ENCODE data around the gene NDUFV2. TPM values are rescaled to one million over a fixed set of nuclear protein-coding genes. Genes with fewer than 3 reads are reported as not detected.
"Not testable (repeated sequence)": the region's sequence is repeated elsewhere in the genome, so short reads cannot be mapped to it uniquely, and the experiment has no call there.

The NDUFV2 gene
- total RNA-seq, 4 donors from 2014 or later = 251 to 386 (median 277) TPM

DNA sequence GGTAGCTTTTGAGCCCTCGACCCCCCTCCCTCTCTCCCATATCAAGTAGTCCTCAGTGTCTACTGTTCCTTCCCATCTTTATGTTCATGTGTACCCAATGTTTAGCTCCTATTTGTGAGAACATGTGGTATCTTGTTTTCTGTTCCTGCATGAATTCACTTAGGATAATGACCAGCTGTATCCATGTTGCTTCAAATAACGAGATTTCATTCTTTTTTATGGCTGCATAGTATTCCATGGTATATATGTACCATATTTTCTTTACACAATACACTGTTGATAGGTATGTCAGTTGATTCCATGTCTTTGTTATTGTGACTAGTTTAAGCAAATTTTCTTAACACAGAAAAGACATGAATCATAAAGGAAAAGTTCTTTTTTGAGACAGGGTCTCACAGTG is 16.5 kb upstream of the NDUFV2 start:
- Histone ChIP-seq H3K36me3 (no peaks in the 10 kb centered on the region), H3K9me3 (no peaks in the 10 kb centered on the region), H3K4me1 (no peaks in the 10 kb centered on the region), H3K27ac (no peak overlapping the region), H3K27me3 (no peaks in the 10 kb centered on the region), H3K4me3 (no peak overlapping the region)
- ATAC-seq = no peak
- no peak for DNase-seq
- intact Hi-C loops (cut with DNase I; ENCODE audit: low total_unique reads) (no loop called here), in situ Hi-C loops (cut with MboI; ENCODE audit: low sequenced_read_pairs in 4 of 4) (no loop called here)
- TF ChIP-seq, protein P1, sequence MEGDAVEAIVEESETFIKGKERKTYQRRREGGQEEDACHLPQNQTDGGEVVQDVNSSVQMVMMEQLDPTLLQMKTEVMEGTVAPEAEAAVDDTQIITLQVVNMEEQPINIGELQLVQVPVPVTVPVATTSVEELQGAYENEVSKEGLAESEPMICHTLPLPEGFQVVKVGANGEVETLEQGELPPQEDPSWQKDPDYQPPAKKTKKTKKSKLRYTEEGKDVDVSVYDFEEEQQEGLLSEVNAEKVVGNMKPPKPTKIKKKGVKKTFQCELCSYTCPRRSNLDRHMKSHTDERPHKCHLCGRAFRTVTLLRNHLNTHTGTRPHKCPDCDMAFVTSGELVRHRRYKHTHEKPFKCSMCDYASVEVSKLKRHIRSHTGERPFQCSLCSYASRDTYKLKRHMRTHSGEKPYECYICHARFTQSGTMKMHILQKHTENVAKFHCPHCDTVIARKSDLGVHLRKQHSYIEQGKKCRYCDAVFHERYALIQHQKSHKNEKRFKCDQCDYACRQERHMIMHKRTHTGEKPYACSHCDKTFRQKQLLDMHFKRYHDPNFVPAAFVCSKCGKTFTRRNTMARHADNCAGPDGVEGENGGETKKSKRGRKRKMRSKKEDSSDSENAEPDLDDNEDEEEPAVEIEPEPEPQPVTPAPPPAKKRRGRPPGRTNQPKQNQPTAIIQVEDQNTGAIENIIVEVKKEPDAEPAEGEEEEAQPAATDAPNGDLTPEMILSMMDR (IDR thresholded peaks at IDR 0.05 in 4 of 5, conservative IDR thresholded peaks at IDR 0.05 in 1 of 5) = no peak

DNA sequence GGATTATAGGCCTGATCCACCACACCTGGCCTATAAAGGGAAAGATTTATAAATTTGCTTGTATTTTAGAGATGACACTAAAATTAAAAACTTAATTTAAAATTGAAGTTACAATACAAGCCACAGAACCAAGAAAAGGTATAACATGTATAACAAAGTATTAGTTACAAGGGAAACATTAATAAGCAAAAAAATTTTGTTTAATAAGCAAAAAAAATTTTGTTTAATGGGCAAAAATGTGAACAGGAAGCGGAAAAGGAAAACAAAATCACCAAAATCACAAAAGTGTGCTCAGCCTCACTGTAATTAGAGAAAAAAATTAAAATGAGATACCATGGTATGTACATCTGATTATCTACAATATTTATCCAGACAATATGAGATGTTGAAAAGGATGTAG is 15.9 kb upstream of the NDUFV2 start:
- no peak for ATAC-seq
- in situ Hi-C loops (cut with MboI; ENCODE audit: low sequenced_read_pairs in 4 of 4) (no loop called here), intact Hi-C loops (cut with DNase I; ENCODE audit: low total_unique reads) (no loop called here)
- Histone ChIP-seq H3K27ac (no peak overlapping the region), H3K36me3 (no peaks in the 10 kb centered on the region), H3K27me3 (no peaks in the 10 kb centered on the region), H3K9me3 (no peaks in the 10 kb centered on the region), H3K4me3 (no peak overlapping the region), H3K4me1 (no peaks in the 10 kb centered on the region)
- TF ChIP-seq POLR2A (IDR thresholded peaks at IDR 0.05) = no peak
- TF ChIP-seq, protein P1 (IDR thresholded peaks at IDR 0.05 in 4 of 5, conservative IDR thresholded peaks at IDR 0.05 in 1 of 5) = no peak
- DNase-seq = no peak

DNA sequence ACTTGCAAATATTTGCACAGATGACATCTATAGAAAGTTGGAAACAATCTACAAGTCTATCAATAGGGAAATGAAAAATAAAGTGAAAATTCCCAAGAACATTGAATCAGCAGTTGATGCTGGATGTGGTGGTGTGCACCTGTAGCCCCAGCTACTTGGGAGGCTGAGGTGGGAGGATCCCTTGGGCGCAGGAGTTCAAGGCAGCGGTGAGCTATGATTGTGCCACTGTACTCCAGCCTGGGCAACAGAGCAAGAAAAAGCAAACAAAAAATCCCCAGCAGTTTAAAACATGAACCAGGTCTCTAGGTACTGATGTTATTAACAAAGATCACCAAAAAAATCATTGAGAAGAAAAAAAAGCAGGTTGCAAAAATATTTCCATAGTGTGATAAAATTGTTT is 15.4 kb upstream of the NDUFV2 start:
- Histone ChIP-seq H3K27ac (no peak overlapping the region), H3K4me3 (no peak overlapping the region), H3K4me1 (no peaks in the 10 kb centered on the region), H3K27me3 (no peaks in the 10 kb centered on the region), H3K36me3 (no peaks in the 10 kb centered on the region), H3K9me3 (no peaks in the 10 kb centered on the region)
- DNase-seq (no peak), ATAC-seq (no peak)
- intact Hi-C loops (cut with DNase I; ENCODE audit: low total_unique reads) = no loop called here
- in situ Hi-C loops (cut with MboI; ENCODE audit: low sequenced_read_pairs in 4 of 4) = no loop called here
- TF ChIP-seq, protein P1 (IDR thresholded peaks at IDR 0.05 in 4 of 5, conservative IDR thresholded peaks at IDR 0.05 in 1 of 5) = no peak
- no peak for TF ChIP-seq POLR2A (IDR thresholded peaks at IDR 0.05)

DNA sequence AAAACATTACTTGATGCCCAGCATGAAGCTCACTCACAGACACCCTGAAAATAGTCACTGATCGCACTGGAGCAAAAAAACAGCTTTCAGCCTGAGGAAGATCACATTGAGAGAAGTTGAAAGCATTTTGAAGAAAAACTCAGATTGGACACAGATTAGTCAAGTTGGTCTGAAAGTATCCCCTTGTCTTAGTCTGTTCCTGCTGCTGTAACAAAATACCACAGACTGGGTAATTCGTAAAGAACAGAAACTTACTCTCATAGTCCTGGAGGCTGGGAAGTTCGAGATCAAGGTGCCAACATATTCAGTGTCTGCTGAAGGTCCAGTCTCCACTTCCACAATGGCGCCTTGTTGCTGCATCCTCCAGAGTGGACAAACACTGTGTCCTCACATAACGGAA is 14.2 kb upstream of the NDUFV2 start:
- Histone ChIP-seq H3K27ac (no peak overlapping the region), H3K36me3 (no peaks in the 10 kb centered on the region), H3K4me3 (no peak overlapping the region), H3K4me1 (no peaks in the 10 kb centered on the region), H3K27me3 (no peaks in the 10 kb centered on the region), H3K9me3 (no peaks in the 10 kb centered on the region)
- intact Hi-C loops (cut with DNase I; ENCODE audit: low total_unique reads) = no loop called here
- in situ Hi-C loops (cut with MboI; ENCODE audit: low sequenced_read_pairs in 4 of 4) = no loop called here
- TF ChIP-seq, protein P1 (IDR thresholded peaks at IDR 0.05 in 4 of 5, conservative IDR thresholded peaks at IDR 0.05 in 1 of 5) = no peak
- no peak for TF ChIP-seq POLR2A (IDR thresholded peaks at IDR 0.05)
- no peak for DNase-seq
- ATAC-seq = no peak

DNA sequence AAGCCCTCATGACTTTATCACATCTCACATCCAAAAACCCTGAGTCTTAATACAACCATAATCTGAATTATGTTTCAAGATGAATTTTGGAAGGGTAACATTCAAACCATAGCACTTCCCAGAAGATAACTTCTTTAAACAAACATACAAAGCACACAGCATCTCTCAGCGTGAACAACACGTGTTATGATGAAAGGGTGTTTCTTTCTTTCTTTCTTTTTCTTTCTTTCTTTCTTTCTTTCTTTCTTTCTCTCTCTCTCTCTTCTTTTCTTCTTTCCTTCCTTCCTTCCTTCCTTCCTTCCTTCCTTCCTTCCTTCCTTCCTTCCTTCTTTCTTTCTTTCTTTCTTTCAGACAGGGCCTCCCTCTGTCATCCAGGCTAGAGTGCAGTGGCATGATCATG is 13.8 kb upstream of the NDUFV2 start:
- H3K4me3 ChIP-seq; H3K4me1 ChIP-seq; DNase-seq; H3K27ac ChIP-seq; H3K9me3 ChIP-seq; H3K36me3 ChIP-seq; H3K27me3 ChIP-seq; intact Hi-C loops (cut with DNase I; ENCODE audit: low total_unique reads); ATAC-seq; in situ Hi-C loops (cut with MboI; ENCODE audit: low sequenced_read_pairs in 4 of 4): not testable (repeated sequence)
